HS-5 (cell line): ENCODE results near the gene GALNT13.

Experiments
- DNase-seq: peaks from one replicate; pipeline ENCODE4 v3.0.0-alpha.2; 2012; ENCODE audit warnings: low read depth

The GALNT13 gene

DNA sequence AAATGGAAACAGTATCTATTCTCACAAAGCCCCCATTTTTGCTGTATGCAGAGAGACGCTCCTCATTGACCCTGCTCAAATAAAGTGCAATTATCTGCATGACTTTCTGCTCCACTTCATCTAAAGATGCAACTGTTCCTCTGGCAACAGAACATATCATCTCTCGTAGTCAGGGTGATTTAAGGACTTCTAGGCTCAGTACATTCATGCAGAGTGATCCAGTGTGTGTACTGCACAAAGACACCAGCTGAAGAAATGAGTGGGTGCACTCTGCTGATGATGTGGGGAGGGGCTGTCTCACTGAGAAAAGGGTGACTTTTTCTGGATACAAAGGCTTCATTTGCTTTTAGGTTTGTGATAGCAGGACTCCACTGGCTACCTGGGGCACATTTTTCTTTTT is 355.2 kb downstream of the GALNT13 start:
- DNase-seq = no peak

DNA sequence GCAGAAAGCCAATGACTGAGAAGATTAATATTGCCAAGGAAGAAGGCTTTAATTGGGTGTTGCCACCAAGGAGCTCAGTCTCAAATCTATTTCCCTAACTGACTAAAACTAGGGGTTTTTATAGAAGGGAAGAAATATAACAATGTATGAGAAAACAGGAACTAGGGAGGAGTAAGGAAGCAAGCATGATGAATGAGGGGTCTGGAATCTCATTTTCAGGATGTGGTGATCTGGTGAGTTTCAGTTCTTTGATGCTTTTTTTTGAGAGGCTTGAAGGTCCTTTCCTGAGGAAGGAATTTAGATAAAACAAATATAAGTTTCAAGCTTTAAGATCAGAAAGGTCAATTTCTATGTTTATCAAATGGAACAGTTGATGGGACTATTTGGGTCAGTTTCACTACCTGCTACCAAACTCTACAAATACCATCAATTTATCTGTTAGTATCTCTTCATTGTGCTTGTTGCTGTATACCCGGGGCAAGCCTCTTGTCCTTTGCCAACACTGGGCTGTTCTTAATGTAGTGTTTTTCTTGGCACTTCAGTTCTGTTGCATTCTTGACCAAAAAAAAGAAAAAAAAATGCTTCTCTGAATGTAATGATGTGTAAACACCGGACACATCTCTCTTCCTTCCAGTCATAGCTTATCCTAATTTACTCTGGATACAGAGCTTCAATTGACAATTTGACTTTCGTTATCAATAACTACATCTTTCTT is 357.0 kb downstream of the GALNT13 start:
- no peak for DNase-seq

GRCh38 chr2:154229966-154230365 is 358.2 kb downstream of the GALNT13 start:
- DNase-seq = no peak

DNA sequence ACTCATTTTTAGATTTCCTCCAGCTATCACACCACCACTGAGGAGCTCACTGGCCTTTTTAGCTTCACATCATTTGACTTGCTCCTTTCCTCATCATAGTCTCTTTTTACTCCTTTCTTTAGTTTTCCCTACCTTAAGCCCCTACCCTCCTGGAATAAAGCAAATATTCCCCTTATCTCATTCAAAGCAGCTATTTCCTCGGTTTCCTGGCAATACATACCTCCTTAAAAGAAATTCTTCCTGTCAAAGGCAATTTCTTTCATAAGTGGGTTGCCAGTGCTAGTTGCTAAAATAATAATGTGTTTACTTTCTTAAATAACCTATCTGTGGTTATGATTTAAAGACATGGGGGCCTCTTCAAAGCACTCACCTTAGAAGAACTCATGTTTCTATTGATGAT is 359.3 kb downstream of the GALNT13 start:
- no peak for DNase-seq

DNA sequence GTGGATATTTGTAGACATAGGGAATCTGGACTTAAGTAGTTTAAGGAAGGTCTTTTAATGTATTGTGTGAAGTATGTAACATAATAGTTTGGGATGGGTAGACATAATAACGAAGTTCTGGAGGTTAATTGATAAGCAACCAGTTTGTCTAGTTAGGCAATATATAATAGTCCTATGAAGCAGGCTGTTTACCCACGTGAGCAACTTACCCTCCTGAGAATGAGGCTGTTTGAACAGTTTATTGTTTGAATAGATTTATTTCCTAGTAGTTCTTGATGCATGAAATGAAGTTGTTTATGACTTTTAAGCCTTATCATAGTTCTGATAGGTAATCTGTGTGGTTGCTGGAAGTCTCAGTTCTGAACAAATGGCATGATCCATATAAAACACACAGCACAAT is 361.5 kb downstream of the GALNT13 start:
- DNase-seq = no peak

- DNase-seq = no peak
Measured at GRCh38 chr2:154238252-154238651, 366.5 kb downstream of the GALNT13 start.

- DNase-seq = no peak
Measured at GRCh38 chr2:154240316-154240715, 368.6 kb downstream of the GALNT13 start.

GRCh38 chr2:154240921-154241379 is 369.2 kb downstream of the GALNT13 start:
- no peak for DNase-seq

- no peak for DNase-seq
Measured at GRCh38 chr2:154242687-154243086, 371.0 kb downstream of the GALNT13 start.

GRCh38 chr2:154243685-154244084 is 372.0 kb downstream of the GALNT13 start:
- DNase-seq = no peak

GRCh38 chr2:154244932-154245331 is 373.2 kb downstream of the GALNT13 start:
- no peak for DNase-seq

DNA sequence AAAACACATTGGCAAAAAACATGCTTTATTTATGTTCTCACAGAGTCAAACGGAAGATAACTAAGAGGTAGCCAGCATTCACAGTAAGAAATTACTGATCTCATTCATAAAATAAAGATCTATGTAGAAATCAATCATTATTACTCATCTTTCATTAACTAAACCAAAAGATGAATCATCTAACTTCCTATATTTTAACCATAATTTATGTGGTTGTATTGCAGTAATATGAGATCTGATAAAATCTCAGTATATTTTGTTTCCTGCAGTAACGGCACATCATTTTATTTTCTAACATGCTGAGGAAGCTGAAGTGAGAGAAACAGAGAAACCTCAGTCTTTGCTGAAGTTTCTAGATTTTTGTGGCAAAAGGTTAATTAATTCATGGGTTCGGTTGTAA is 375.8 kb downstream of the GALNT13 start:
- no peak for DNase-seq

DNA sequence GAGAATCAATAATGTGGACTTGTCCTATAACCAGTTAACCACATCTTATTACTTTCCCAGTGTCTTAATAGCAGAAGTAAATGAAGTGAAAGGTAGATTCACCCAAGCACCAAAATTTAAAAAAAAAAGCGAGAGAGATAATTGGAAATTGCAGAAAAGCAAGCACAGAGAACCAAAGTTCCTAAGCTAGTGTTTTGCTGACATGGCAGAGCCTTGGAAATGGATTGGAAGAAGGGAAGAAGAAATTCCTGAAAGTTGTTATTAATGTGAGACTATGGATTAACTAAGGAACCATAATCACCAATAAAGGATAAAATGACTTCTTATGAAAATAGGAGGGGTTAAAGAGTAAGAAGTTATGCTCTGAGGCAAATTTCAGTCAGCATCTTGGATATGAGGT is 384.4 kb downstream of the GALNT13 start:
- no peak for DNase-seq

GRCh38 chr2:154259030-154259429 is 387.3 kb downstream of the GALNT13 start:
- no peak for DNase-seq

DNA sequence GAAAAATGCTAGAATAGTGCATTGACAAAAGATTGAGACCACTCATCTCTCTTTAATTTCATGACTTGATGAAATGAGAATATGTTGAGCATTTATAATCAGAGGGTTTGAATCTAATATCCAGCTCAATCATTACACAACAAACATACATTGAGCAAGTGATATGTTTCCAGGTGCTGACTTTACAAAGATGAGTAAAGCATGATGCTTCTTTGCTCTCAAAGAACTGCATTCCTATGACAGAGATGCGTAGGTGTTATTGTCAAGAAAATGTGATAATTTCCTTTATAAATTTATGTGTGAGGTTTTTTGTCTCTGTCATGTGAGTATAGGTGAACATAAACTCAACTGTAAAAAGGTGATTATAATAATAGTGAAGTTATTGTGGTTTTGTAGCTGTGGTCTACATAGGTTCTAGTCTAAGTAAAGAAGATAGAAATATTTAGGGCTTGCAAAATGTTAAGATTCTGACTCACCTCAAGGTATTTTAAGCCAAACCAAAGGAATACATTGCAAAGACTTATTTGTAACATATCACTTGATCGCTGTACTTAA is 389.8 kb downstream of the GALNT13 start:
- no peak for DNase-seq

DNA sequence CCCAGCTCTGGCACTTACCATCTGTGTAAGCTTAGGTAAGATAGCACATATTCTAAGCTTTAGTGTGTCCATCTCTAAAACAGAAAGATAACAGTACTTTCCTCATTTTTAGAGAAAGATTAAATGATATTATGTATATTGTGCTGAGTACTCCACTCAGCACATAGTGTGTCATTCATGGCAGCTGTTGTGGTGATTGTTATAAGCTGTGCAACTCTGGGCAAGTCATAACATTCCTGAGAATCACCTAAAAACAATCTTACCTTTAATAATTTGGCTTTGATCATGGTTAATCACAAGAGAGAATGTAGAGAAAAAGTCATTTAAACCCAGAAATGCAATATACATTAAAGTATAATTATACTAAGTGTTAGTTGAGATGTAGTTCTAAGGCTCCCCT is 391.5 kb downstream of the GALNT13 start:
- DNase-seq = no peak

DNA sequence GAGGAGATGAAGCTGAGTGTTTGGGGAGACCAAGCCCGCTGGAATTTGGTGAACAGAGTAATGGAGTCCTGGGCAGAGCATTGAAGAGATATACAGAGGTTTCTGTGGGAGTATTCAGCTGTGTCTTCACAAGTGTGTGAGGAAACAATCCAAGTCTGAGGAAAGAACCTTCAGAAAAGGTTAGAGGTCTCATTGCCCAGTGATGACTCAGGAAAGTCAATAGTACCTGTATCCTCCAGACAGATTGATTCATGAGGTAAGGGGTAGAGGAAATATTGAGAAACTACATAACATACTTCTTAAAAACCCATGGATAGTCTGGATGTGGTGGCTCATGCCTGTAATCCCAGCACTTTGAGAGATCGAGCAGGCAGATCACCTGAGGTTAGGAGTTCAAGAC is 392.3 kb downstream of the GALNT13 start:
- no peak for DNase-seq

DNA sequence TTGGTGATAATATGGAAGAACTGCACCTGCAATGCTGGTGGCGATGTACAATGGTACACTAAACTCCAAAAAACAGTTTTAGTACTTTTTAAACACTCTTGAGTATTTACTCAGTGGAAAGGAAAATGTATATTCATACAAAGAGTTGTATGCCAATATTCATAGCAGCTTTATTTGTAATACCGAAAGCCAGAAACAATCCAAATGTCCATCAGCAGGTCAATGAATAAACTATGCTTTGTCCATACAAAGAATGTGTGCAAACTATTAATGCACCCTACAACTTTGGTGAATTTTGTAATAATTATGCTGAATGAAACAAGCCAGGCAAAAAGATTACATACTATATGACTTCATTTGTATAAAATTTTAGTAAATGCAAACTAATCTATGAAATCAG is 396.3 kb downstream of the GALNT13 start:
- no peak for DNase-seq

DNA sequence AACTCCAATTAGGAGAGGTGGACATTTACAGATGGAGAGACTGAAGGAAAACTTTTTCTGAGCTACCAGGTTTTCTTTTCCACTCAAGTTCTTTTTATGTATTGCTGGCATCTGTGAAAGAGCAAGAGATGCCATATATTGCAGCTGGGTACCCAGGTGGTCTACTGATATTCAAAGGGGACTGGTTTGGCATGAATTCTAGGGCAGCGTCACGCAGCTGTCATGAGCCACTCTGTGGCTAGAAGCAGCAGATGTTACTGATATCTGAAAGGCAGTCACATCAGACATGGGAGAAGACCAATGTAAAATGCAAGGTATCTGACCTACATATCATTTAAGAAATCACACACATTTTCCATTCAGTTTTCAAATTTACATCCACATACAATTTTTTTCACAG is 408.8 kb downstream of the GALNT13 start:
- DNase-seq = no peak

DNA sequence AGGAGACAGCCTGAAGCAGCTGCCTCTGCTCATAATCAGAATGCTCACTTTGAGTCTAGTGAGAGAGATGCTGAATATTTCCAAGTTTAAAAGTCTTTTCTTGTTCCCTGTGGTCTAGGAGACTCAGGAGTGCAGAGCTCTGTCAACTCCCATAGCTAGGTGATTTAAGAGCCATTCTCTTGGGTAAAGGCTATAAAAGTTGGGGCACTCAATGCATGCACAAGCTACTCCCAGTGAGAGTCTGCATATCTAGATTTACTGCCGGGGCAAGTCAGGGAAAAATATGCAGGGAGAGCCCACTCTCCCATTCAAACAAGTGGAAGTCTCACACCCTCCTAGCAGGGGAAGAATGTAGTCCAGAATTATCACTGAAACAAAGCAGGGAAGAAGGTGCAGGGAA is 418.1 kb downstream of the GALNT13 start:
- DNase-seq = no peak

DNA sequence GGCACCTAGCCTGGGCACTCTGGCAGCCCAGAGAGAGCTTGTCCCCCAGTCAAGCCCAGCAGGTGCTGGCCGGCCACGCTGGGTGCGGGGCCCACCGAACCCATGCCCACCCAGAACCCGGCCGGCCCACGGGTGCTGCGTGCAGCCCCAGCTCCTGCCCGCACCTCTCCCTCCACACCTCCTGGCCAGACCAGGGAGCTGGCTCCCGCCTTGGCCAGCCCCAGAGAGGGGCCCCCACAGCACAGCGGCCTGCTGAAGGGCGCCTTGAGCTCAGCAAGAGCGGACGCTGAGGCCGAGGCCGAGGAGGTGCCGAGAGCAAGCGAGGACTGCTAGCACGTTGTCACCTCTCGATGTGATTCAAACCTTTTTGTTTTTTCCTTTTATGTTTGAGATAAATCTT is 419.8 kb downstream of the GALNT13 start:
- DNase-seq = no peak

DNA sequence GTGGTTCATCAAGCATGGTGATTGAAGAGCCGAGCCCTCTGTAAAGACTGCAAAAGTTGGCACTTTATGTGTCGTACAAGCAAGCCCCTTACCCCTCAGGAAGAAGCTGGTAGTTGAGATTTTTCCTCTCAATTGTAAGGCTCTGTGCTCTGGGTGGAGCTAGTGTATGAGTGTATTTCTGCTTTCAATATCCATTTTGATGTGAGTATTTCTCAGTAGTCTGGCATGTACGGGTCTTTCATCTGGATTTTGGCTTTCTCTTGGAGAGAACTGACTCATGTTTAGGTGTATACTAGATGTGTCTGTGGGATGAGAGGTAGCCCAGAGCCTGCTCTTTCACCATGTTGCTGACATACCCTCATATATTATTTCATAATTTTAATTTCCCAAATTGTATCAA is 420.2 kb downstream of the GALNT13 start:
- DNase-seq = no peak

- DNase-seq = no peak
Measured at GRCh38 chr2:154293864-154294263, 422.1 kb downstream of the GALNT13 start.
